Fibroblast of lung (primary cell): ENCODE measurements around the gene CNTNAP1. TPM values are rescaled to one million over a fixed set of nuclear protein-coding genes. Genes with fewer than 3 reads are reported as not detected.
A peak's percentile ranks its signal among the peaks of the same experiment; 100 is the strongest.

ENCODE experiments used
- DNase-seq, 2 donors: peaks; one replicate each; pipeline versions ENCODE4 v3.0.0 to v3.0.0-alpha.2; 2010; ENCODE audit warnings: low read depth in 2 of 2
- H2AFZ ChIP-seq: 2 replicates; pipeline ENCODE4 v1.5.1; 2012; ENCODE audit warnings: low read length, control low read depth, inconsistent platforms
- H3K27ac ChIP-seq: 2 replicates; pipeline ENCODE4 v1.5.1; 2011; ENCODE audit warnings: low read length, control low read depth; ENCODE audit not compliant: insufficient read depth
- H3K27me3 ChIP-seq: 2 replicates; pipeline ENCODE4 v1.5.1; 2011; ENCODE audit warnings: mild to moderate bottlenecking, low read length; ENCODE audit not compliant: control insufficient read depth, insufficient read depth
- H3K36me3 ChIP-seq: 2 replicates; pipeline ENCODE4 v1.5.1; 2011; ENCODE audit warnings: low read length; ENCODE audit not compliant: control insufficient read depth, insufficient read depth
- H3K4me1 ChIP-seq: 2 replicates; pipeline ENCODE4 v1.5.1; 2011; ENCODE audit warnings: low read length; ENCODE audit not compliant: control insufficient read depth, insufficient read depth; ENCODE audit errors: extremely low read depth
- H3K4me2 ChIP-seq: 2 replicates; pipeline ENCODE4 v1.5.1; 2011; ENCODE audit warnings: low read length, control low read depth; ENCODE audit not compliant: insufficient read depth; ENCODE audit errors: extremely low read depth
- H3K4me3 ChIP-seq, 4 experiments: fragments of 200-600 bp in 1 of 4; sonication (generic) in 1 of 4; replicated peaks in 1 of 4; 2 replicates each; pipeline ENCODE4 v1.5.1; 2011 to 2016; ENCODE audit warnings: low read length in 4 of 4, low read depth in 3 of 4, mild to moderate bottlenecking in 3 of 4, control low read depth in 2 of 4, inconsistent platforms in 1 of 4, mixed read lengths in 1 of 4; ENCODE audit not compliant: insufficient read depth in 1 of 4; ENCODE audit errors: control extremely low read depth in 1 of 4
- H3K79me2 ChIP-seq: 2 replicates; pipeline ENCODE4 v1.5.1; 2012; ENCODE audit warnings: mild to moderate bottlenecking, low read length, inconsistent platforms; ENCODE audit not compliant: control insufficient read depth, insufficient read depth
- H3K9ac ChIP-seq: 2 replicates; pipeline ENCODE4 v1.5.1; 2011; ENCODE audit warnings: mild to moderate bottlenecking, low read length, control low read depth; ENCODE audit not compliant: insufficient read depth
- H3K9me3 ChIP-seq: 2 replicates; pipeline ENCODE4 v1.5.1; 2012; ENCODE audit warnings: low read depth, low read length; ENCODE audit not compliant: control insufficient read depth, insufficient read depth
- H4K20me1 ChIP-seq: 2 replicates; pipeline ENCODE4 v1.5.1; 2011; ENCODE audit warnings: low read length; ENCODE audit not compliant: control insufficient read depth, insufficient read depth; ENCODE audit errors: extremely low read depth
- EZH2 ChIP-seq: IDR thresholded peaks from 2 replicates; pipeline ENCODE4 v1.5.1; 2012; ENCODE audit warnings: low read length, control low read depth, mild to moderate bottlenecking; ENCODE audit errors: missing control alignments
- polyA plus RNA-seq, 2 donors: library from polyadenylated mRNA; depleted of rRNA in 1 of 2; stranded (reverse) in 1 of 2; unstranded in 1 of 2; fragments of >200 nt; gene quantifications; 2 replicates each; pipeline ENCODE4 v1.2.1, GENCODE V29; 2011 to 2012; ENCODE audit warnings: missing spikeins in 1 of 2
- total RNA-seq: library from RNA; depleted of rRNA; stranded (reverse); fragments of >200 nt; gene quantifications from 2 replicates; pipeline ENCODE4 v1.2.1, GENCODE V29; 2014
- TF ChIP-seq, protein P1 (sequence below), 2 donors: IDR thresholded peaks in 1 of 2; conservative IDR thresholded peaks in 1 of 2; 1 replicate in 1 of 2; 2 replicates in 1 of 2; pipeline ENCODE4 v1.5.1; 2011 to 2012; ENCODE audit warnings: low read length in 2 of 2, control low read depth in 1 of 2, inconsistent platforms in 1 of 2, low read depth in 1 of 2, mild to moderate bottlenecking in 1 of 2

CNTNAP1 gene
- total and polyA plus RNA-seq, 2 donors (not counting 1 experiment from before 2014, with no cell fraction given), result 39.4 to 40.1 TPM

DNA sequence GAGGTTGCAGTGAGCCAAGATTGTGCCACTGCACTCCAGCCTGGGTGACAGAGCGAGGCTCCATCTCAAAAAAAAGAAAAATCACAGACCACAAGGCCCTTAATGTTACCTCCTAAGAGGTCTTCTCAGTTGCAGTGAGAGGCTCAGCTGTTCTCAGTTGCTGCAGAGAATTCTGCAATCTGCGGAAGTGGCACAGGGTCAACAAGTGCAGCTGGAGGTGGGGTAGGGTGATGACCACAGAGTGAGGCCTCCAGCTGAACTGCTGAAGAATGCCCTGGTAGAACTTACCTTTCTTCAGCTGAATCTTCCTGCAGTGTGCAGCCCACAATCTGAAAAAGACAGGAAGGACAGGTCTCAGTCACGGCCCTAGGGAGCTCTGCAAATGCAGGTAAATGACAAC is 26.3 kb downstream of the CNTNAP1 start:
- no peak for DNase-seq
- no peak overlapping the region for H3K4me2 ChIP-seq
- no peak overlapping the region for H3K9ac ChIP-seq
- no peaks in the 10 kb centered on the region for H3K9me3 ChIP-seq
- no peak overlapping the region for H3K4me3 ChIP-seq
- no peak overlapping the region for H2AFZ ChIP-seq
- H4K20me1 ChIP-seq, result no peaks in the 10 kb centered on the region
- H3K4me1 ChIP-seq, result no peaks in the 10 kb centered on the region
- TF ChIP-seq, protein P1, sequence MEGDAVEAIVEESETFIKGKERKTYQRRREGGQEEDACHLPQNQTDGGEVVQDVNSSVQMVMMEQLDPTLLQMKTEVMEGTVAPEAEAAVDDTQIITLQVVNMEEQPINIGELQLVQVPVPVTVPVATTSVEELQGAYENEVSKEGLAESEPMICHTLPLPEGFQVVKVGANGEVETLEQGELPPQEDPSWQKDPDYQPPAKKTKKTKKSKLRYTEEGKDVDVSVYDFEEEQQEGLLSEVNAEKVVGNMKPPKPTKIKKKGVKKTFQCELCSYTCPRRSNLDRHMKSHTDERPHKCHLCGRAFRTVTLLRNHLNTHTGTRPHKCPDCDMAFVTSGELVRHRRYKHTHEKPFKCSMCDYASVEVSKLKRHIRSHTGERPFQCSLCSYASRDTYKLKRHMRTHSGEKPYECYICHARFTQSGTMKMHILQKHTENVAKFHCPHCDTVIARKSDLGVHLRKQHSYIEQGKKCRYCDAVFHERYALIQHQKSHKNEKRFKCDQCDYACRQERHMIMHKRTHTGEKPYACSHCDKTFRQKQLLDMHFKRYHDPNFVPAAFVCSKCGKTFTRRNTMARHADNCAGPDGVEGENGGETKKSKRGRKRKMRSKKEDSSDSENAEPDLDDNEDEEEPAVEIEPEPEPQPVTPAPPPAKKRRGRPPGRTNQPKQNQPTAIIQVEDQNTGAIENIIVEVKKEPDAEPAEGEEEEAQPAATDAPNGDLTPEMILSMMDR (conservative IDR thresholded peaks at IDR 0.05 in 1 of 2, IDR thresholded peaks at IDR 0.05 in 1 of 2; ENCODE audit: low read depth in 1 of 2, low read length in 2 of 2), result no peak
- no peak for TF ChIP-seq EZH2
- H3K27ac ChIP-seq, result no peak overlapping the region
- no peaks in the 10 kb centered on the region for H3K79me2 ChIP-seq
- no peaks in the 10 kb centered on the region for H3K27me3 ChIP-seq
- H3K36me3 ChIP-seq, result peaks cover 24% of the 10 kb centered on the region

DNA sequence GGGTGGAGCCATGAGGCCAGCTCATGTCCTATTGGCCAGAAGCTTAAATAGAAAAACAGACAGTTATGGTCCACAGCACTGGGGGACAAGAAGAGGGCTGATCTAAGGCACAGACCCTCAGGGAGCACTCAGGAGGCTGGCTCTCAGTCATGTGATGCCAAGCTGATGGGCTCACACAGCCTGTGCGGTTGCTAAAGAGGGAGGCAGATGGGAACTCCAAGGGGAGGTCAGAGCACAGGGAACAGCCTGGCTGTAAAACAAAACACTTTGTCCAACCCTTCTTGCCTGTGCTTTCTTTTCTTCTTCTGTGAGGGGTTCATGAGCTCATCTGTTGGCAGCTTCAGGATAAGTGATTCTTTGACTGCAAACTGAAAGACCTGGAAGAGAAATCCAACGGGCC is 27.2 kb downstream of the CNTNAP1 start:
- Histone ChIP-seq H3K9ac (no peak overlapping the region), H2AFZ (no peak overlapping the region), H3K4me3 (no peak overlapping the region), H3K4me1 (no peaks in the 10 kb centered on the region), H3K4me2 (no peak overlapping the region), H3K9me3 (no peaks in the 10 kb centered on the region), H3K27me3 (no peaks in the 10 kb centered on the region), H3K27ac (no peak overlapping the region), H4K20me1 (no peaks in the 10 kb centered on the region), H3K36me3 (peaks cover 23% of the 10 kb centered on the region), H3K79me2 (no peaks in the 10 kb centered on the region)
- DNase-seq, result no peak
- TF ChIP-seq EZH2, result no peak
- TF ChIP-seq, protein P1 (conservative IDR thresholded peaks at IDR 0.05 in 1 of 2, IDR thresholded peaks at IDR 0.05 in 1 of 2; ENCODE audit: low read depth in 1 of 2, low read length in 2 of 2), result no peak

DNA sequence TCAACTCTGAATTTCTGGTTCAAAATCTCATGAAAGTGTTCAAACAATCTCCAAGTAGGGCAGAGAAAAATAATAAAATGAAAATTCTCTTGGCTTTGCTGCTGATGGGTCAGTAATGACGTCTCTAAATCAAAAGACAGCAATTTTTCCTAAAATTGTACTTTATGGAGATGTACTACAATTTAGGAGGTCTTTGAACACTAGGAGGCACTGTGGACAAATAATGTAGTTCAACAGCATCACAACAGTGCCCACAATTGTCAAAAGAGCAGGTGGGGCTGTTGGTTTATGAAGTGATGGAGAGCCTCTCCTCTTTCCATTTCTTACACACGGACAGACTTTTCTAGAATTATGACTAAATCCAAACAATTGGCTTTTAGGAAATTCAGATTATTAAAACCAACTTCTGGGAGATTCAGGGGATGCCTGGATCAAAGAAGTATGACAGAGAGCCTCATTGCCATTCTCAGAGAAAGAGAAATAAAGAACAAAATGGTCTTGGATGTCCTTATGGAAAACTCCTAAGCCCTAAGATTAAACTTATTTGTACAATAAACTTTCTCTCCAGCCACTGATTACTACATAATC is 38.8 kb downstream of the CNTNAP1 start:
- Histone ChIP-seq H3K36me3 (peaks cover 10% of the 10 kb centered on the region), H4K20me1 (no peaks in the 10 kb centered on the region), H3K9me3 (no peaks in the 10 kb centered on the region), H3K27me3 (no peaks in the 10 kb centered on the region), H3K79me2 (no peaks in the 10 kb centered on the region), H3K9ac (no peak overlapping the region), H3K4me1 (no peaks in the 10 kb centered on the region), H2AFZ (no peak overlapping the region), H3K4me2 (no peak overlapping the region), H3K27ac (no peak overlapping the region), H3K4me3 (no peak overlapping the region)
- DNase-seq, result peak; percentile 53 to 79
- TF ChIP-seq, protein P1 (conservative IDR thresholded peaks at IDR 0.05 in 1 of 2, IDR thresholded peaks at IDR 0.05 in 1 of 2; ENCODE audit: low read depth in 1 of 2, low read length in 2 of 2), result peak; percentile 58 to 67
- no peak for TF ChIP-seq EZH2
